HG02642 (cell line): ENCODE data around the gene UBE2D1.
A peak's percentile ranks its signal among the peaks of the same experiment; 100 is the strongest.

Source experiments
- ATAC-seq: cut with Tn5 transposase; IDR thresholded peaks from one replicate; pipeline ENCODE4 v1.9.1; 2021; ENCODE audit warnings: mild to moderate bottlenecking; ENCODE audit not compliant: unreplicated experiment, poor library complexity

Gene UBE2D1

DNA sequence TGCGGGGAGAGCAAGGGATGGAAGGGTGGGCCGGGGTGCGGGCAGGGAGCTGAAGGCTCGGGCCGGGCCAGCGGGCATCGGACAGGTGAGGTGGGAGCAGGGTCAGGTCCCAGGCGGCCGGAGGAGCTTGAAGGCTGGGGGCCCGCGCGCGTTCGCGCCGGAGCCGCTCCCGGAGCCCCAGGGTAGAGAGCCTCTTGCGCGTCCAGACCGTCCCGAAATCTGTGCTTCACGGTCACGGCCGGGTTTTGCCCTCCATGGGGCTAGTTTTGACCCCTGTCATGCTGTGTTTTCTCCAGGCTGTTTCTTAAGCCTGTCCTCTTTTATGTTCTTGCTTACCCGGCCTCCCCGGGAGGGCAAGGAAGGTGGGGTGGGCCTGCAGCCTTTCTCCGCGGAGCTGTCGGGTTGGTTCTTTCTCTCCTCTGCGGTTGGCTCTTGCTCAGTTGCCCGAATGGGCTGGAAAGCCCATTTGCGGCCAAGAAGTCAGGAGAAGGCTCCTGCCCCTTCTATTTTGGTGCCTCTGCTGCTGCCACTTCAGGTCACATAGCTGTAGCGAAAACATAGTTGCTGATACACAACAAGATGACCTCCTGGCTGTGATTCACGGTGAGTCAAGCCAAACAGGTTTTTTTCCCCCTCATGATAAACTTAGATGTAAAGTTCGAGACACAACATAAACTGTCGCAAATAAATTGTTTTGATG, 650 bp downstream of the UBE2D1 start:
- peak; percentile 53 for ATAC-seq

DNA sequence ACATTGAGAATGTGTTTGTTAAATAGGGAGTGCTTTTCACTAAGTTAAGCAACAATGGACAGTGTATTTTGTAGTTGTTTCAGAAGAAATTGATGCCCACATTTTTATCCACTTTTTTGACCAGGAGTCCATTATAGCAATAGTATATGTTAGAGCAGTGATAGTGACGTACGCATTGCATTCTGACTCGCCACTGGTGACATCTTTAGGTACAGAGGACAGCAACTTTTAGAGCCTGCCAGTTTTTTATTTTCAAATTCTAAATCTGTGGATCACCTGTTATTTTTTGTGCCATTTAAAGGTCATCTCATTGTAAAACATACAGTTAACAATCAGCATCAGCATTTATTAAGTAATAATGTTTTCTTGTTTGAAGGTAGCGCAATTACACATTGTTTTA, 1.4 kb downstream of the UBE2D1 start:
- ATAC-seq = no peak

DNA sequence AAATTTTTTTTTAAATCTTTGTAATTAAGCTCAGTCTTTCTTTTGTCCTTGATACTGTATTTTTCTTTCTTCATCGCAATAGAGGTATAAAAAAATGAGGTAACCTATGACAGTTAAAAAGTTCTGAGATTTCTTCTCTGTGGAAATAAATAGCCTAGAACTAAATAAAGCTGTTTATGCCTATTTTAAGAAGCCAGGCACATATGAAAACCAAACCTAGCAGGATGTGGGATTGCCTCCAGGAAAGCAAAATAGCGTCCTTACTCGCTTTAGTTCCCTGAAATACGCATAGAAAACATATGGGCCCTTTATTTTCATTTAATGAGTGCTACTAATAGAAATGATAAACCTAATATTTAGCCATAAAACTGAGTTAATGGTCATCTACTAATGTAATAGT, 6.6 kb downstream of the UBE2D1 start:
- ATAC-seq = no peak

DNA sequence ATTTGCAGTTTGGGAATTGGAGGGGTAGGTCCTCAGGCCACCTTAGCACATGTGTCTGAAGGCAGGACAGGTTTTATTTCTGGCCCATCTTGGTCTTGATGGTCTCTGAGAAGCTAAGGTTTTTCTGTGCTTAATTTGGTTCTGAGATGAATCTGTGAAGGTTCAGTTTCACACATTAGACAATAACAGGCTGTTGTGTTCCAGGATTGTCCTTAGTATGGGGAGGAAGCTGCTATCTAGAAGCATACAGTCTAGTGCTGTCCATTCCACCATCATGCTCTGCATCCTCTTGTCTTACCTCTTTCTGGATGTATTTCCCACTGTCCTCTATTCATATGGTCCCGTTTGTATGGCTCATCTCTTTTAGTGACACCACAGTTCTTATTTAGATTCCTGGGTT, 7.1 kb downstream of the UBE2D1 start:
- ATAC-seq = no peak

DNA sequence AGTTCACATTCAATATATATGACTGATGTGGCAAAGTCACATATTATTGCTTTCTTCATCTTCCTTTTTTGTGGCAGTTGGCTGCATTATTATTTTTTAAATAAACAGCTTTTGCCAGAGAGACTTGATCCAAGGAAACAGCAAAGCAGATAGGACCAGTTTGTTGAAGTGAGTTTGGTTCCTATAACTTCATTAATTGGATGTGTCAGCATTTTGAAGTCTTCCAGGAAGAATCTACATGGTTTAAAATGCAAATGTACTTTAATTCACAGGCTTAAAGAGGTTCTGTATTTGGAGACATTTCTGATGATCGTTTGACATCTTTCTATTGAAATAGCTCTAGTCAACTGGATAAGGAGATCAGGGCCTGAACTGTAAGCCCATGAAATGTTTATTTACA, 13.2 kb downstream of the UBE2D1 start:
- no peak for ATAC-seq

DNA sequence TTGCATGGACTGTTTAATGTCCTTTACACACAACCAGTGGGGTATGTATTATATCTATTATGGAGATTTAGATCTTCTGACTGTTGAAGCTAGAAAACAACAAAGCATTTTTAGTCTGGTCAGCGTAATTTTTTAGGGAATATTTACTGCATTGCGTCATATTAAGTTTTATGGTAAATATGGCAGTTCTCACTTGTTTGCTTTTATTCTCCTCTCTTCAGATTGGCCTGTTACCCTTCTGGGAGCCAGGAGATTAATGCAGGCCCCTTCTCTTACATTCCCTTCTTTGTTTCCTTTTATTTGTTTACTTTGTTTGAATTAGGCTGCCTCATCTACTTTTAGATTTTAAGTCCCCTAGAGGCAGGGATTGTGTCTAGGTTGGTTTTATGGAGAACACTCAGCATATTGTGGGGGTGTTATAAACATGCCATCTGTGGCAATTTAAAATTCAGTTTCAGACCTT, 13.8 kb downstream of the UBE2D1 start:
- no peak for ATAC-seq

DNA sequence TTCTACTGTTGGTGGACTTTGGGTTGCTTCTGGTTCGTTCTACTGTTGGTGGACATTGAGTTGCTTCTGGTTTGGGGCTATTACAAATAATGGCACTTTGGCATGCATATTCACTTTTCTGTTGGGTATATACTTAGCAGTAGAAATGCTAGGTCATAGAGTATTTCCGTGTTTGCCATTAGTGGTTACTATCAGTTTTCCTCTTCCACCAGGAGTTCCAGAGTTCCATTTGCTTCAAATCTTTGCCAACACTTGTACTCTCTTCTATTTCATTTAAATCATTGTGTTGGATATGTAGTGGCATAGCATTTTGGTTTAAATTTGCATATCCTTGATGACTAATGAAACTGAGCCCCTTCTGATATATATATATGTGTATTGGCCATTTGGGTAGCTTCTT, 15.2 kb downstream of the UBE2D1 start:
- no peak for ATAC-seq

DNA sequence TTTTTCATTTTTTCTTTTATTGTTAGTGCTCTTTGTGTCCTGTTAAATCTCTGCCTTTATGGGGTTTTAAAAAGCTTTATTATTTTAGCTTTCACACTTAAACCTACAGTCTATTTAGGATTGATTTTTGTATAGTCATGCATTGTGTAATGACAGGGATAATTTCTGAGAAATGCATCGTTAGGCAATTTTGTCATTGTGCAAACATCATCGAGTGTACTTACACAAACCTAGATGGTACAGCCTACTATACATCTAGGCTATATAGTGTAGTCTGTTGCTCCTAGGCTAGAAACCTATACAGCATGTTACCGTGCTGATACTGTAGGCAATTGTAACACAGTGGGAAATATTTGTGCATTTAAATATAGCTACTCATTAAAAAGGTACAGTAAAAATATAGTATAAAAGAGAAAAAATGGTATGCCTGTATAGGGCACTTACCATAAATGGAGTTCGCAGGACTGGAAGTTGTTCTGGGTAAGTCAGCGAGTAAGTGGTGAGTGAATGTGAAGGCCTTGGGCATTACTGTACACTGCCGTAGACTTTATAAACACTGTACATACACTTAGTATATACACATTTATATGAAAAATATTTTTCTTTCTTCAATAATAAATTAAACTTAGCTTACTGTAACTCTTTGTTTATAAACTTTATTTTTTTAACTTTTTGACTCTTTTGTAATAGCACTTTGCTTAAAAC, 16.0 kb downstream of the UBE2D1 start:
- ATAC-seq = no peak

DNA sequence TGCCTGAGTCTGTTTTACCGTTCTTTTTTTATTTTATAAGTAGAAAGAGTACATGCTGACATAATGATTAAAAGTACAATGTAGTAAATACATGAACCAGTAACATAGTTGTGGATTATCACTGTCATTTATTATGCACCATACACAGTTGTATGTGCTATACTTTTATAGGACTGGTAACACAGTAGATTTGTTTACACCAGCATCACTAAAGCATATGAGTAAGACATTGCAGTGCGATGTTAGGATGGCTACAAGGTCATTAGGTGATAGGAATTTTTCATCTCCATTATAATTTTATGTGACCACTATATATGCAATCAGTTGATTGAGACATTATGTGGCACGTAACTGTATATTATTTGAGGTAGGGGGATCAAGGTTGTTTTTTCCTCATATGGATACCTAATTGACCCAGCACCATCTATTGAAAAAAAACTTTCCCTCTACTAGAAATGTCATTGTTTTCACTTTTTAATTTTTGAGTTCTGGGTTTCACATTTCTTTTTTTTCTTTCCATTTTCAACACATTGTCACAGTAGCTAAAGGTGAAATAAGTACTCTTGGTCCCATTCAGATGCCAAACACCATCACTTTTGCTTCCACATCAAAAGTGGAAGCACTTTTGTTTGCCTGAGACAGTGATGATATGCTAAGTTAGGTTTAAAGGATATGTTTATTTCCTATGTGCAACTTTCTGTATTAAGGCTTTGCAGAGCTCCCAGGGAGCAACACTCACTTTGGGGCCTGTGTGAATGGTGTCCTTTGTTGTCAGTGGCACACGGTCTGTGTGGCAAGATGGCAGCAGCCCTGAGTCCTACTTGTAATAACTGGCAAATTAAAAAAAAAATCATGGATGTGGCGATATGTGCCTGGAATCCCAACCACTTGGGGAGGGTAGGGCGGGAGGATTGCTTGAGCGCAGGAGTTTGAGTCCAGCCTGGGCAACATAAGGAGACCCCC, 17.1 kb downstream of the UBE2D1 start:
- no peak for ATAC-seq

DNA sequence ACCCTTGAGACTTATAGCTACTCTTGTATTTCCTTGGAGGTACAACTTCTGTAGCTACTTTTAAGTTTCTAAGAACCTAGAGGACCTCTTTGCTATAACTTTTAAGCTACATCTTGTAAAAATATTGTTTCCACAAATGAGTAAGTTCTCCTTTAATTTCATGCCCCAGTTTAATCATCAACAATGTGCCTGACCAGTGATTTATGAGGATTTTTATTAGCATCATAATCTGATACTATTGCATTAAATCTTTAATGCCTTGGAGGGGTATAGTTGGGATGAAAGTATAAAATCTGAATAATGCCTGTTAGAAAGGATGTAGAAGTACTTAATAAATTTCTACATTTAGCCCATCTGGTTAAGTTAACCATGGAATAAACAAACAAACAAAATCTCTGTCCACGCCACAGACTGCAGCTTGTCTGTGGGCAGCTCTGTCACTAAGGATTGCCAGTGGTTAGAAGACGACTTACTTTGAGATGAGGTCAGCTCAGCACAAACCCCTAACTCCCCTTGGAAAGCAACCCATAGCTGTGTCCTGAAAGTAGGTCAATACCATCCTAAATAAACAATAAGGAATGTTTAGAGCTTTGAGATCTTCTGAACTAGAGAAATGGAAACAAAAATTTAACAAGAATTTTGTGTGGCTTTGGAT, 18.3 kb downstream of the UBE2D1 start:
- ATAC-seq = no peak

DNA sequence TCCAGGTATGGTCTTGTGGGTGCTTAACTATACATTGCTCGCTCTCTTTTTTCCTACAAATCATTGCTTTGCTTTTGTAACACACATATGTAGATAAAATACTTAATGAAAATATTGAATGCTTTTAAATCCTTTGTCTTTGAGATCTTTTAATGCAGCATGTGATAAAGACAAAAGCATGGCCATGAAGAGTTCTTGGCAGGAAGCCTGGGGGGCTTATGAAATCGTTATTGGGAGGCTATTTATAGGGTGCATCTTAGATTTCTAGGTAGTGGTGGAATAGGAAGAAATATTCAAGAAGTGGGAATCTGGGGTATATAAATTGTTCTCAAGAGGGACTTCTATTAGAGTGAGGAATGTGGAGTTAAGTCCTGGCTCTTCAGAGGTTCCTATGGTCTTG, 21.9 kb downstream of the UBE2D1 start:
- no peak for ATAC-seq

DNA sequence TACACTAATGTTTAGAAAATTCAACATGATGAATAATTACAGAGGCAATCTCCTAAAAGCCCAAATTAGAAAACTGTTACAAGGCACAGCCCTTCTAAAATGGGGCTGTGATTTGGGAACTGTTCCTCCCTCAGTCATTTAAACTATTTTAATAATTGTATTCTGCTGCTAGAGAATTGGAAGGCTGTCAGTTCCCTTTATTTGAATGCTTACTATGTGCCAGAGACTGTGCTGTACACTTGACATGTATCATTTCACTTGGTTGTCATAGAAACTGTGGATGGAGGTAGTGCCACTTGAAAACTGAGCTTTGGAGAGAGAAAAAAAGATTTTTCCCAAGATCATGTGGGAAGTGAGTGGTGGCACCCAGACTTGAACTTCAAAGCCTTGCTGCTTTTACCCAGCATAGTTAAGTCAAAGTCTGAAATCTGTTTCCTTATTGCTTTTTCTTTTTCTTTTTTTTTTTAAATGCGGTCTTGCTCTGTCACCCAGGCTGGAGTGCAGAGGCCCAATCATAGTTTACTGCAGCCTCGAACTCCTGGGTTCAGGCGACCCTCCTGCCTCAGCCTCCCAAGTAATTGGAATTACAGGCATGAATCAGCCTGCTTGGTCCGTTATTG, 23.6 kb downstream of the UBE2D1 start:
- no peak for ATAC-seq

DNA sequence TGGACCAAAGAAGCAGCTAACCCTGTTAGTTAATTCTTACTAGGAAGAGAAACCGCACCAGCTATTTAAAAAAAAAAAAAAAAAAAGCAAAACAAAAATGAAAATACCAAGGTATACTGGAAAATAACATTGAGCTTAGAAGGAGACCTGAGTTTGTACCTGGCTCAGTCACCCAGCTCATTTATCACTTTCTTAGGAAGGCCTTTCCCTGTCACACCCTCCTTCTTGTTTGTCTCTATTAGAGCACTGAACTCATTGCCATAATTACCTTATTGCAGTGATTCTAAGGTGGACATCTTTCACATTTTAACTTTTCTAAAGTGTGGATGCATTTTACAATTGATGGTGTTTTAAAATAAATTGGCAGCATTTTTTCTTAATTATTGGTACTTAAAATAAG, 24.1 kb downstream of the UBE2D1 start:
- no peak for ATAC-seq

DNA sequence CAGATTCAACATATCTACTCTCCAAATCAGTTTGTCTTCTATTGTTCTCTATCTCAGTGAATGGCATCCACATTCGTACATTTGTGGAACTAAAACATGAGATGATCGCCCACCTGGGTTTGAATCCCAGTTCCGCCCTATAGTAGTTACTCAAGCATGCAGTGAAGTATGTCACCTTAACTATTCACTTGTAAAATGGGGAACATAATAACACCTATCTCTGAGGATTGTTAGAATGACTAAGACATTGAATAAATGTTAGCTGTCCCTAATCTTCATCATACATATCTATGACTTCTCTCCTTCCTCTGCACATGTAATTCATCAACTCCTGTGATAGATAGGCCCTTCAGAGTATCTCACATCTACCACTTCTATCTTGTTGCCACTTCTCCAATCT, 24.7 kb downstream of the UBE2D1 start:
- no peak for ATAC-seq

DNA sequence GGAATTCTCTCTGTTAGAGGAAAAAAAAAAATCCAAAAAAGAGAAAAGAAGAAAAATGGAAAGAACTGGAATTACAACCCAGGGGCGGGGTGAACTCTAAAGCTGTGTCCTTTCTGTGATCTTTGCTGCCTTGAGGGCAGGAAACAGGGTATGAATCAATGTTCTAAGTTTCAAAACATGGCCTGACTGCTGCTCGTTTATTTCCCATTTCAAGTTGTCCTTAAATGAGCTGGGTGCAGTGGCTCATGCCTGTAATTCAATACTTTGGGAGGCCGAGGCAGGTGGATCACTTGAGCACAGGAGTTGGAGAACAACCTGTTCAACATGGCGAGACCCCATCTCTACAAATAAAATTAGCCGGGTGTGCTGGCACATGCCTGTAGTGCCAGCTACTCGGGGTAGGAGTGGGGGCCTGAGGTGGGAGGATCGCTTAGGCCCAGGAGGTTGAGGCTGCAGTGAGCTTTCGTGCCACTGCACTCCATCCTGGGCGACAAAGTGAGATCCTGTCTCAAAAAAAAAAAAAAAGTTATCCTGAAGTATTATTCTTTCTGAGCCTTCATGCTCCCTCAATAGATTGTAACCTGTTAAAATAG, 25.7 kb downstream of the UBE2D1 start:
- no peak for ATAC-seq

DNA sequence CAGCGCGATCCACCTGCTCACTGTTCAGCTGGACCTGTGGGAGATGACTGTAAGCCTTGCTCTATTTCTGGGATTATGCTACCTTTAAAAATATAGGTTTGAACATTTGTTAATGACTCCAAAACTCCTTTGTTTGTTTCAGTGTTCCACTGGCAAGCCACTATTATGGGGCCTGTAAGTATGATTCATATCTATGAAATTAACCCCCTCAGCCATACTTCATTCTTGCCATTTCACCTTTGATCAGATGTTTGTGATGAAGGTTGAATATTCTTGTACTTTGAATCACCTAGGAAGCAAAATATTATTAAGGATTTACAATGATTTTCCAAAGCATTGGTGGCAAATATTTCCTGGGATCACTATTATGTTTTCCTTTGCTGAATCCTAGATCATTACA, 26.5 kb downstream of the UBE2D1 start:
- ATAC-seq = no peak

DNA sequence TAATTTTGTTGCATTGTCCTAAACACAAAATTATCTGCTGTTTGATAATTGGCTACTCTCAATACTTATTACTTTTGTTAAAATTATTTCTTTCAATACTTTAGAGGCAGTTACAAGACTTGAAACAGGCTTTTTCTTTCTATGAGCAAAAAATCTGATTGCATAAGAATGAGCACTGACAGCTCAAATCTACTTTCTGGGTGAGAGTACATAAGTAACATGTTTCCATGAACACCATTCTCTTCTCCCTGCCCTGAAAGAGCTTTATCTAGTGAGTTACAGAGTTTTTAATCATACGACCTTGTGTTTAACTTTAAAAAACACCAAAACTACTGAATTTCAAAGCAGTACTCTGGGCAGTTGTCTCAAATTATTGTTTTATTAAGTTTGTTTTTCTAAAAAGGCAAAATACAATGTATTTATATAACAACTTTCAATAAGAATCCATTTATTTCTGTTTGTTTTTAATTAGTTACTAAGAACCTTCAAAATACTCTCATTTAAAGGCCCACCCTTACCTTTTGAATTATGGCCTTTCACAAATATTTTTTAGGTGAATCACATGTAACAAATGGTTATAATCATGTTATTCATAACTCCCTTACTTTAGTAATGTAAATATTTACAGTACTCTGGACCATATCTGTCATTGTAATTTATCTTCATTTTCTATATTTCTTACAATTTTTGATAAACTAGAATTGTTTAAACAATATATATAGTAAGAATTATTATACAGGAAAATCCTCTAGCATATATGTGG, 27.4 kb downstream of the UBE2D1 start:
- no peak for ATAC-seq

DNA sequence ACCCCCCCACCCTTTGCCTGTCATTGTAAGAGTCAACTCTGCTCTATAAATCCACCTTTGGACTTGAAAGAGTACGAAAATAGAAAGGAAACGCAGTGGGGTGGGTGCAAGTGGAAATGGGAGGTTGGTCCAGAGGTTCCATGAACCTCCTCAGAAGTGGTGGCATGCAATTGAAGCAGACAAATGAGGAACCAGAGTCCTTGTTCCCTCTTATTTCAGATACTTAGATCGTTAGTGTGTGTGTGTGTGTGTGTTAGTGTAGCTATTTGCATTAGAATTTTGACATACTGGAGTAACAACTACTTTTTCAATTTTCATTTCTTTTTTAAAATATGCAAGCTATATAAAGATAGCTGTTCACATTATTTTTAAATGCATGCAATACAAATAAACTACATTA, 32.3 kb downstream of the UBE2D1 start:
- ATAC-seq = no peak

DNA sequence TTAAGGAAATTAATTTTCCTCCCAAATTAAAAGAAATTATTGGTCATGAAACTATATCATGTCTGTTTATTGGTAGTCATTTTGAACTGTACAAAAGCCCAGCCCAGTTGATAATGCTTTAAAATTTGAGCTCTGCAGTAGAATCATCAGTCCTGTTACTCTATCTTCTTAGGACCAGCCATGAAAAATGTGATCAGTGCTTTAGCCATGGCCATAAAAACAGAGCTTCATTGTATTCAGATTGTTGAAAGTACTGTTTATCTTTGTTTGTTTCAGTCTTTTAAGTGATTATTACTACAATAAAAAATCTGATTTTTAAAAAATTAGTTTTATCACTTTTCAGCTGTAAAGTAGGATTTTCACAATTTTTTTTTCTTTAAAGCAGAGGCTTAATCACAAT, 36.7 kb downstream of the UBE2D1 start:
- no peak for ATAC-seq
